Activated naive CD4-positive, alpha-beta T cell treated with anti-CD3 and anti-CD28 coated beads, Interleukin-2, amount 50 U/mL, for 72 hours (primary cell): ENCODE results near the gene SND1. TPM values are rescaled to one million over a fixed set of nuclear protein-coding genes. Genes with fewer than 3 reads are reported as not detected.

Experiments used
- ATAC-seq, 2 donors: fragments of 150-1000 bp; cut with Tn5 transposase; 2 replicates each; pipeline ENCODE4 v1.10.0; 2021; ENCODE audit warnings: mild to moderate bottlenecking in 2 of 2, moderate library complexity in 2 of 2
- DNase-seq, 2 donors: peaks; one replicate each; pipeline ENCODE4 v3.0.0; 2021 to 2022; ENCODE audit warnings: low spot score in 2 of 2
- H3K27ac Mint-ChIP-seq, 2 donors: one replicate each; pipeline ENCODE4 v1.8.0; 2022; ENCODE audit warnings: mild to moderate bottlenecking in 2 of 2, mixed read lengths in 2 of 2
- H3K36me3 Mint-ChIP-seq, 2 donors: one replicate each; pipeline ENCODE4 v1.8.0; 2022; ENCODE audit warnings: mixed read lengths in 2 of 2
- H3K9me3 Mint-ChIP-seq, 2 donors: one replicate each; pipeline ENCODE4 v1.8.0; 2022; ENCODE audit warnings: mixed read lengths in 2 of 2
- total RNA-seq, 2 donors: library from RNA; stranded (reverse); gene quantifications; one replicate each; pipeline ENCODE4 v1.2.3, GENCODE V29; 2022

SND1 gene
- total RNA-seq, 2 donors from 2014 or later, result 175 to 246 TPM

- peaks cover 26 to 49% of the 10 kb centered on the region in 2 donors for H3K36me3 Mint-ChIP-seq
- no peak for ATAC-seq
Measured at GRCh38 chr7:127838816-127839415, 186.9 kb downstream of the SND1 start.

GRCh38 chr7:127840226-127840951, 188.4 kb downstream of the SND1 start:
- no peak overlapping the region for H3K27ac Mint-ChIP-seq
- DNase-seq (no peak), ATAC-seq (no peak)
- H3K36me3 Mint-ChIP-seq, result peaks cover 19 to 50% of the 10 kb centered on the region in 2 donors
- peaks cover 8 to 19% of the 10 kb centered on the region in 2 donors for H3K9me3 Mint-ChIP-seq

More at GRCh38 chr7:127838816-127839415, 186.9 kb downstream of the SND1 start:
- H3K27ac Mint-ChIP-seq, result no peak overlapping the region
- peaks cover 12 to 25% of the 10 kb centered on the region in 2 donors for H3K9me3 Mint-ChIP-seq
- no peak for DNase-seq

- peaks cover 15 to 47% of the 10 kb centered on the region in 2 donors for H3K36me3 Mint-ChIP-seq
- no peak for DNase-seq
- H3K9me3 Mint-ChIP-seq, result no peaks in the 10 kb centered on the region
- ATAC-seq, result no peak
- H3K27ac Mint-ChIP-seq, result no peak overlapping the region
Measured at GRCh38 chr7:127844165-127844564, 192.2 kb downstream of the SND1 start.

- Mint-ChIP-seq H3K27ac (no peak overlapping the region), H3K36me3 (peaks cover 18 to 53% of the 10 kb centered on the region in 2 donors), H3K9me3 (no peaks in the 10 kb centered on the region)
- DNase-seq, result no peak
- ATAC-seq, result no peak
Measured at GRCh38 chr7:127844707-127845331, 192.8 kb downstream of the SND1 start.

GRCh38 chr7:127845522-127846214, 193.7 kb downstream of the SND1 start:
- no peak for DNase-seq
- Mint-ChIP-seq H3K27ac (peak overlapping the region in 1 of 2 donors; percentile 58), H3K36me3 (peaks cover 18 to 56% of the 10 kb centered on the region in 2 donors), H3K9me3 (no peaks in the 10 kb centered on the region)
- ATAC-seq, result no peak

GRCh38 chr7:127847641-127848040, 195.6 kb downstream of the SND1 start:
- ATAC-seq, result no peak
- Mint-ChIP-seq H3K9me3 (no peaks in the 10 kb centered on the region), H3K36me3 (peaks cover 18 to 60% of the 10 kb centered on the region in 2 donors), H3K27ac (no peak overlapping the region)
- no peak for DNase-seq

- H3K36me3 Mint-ChIP-seq, result peaks cover 17 to 54% of the 10 kb centered on the region in 2 donors
- H3K9me3 Mint-ChIP-seq, result no peaks in the 10 kb centered on the region
- no peak overlapping the region for H3K27ac Mint-ChIP-seq
- DNase-seq, result no peak
- ATAC-seq, result no peak
Measured at GRCh38 chr7:127848241-127848640, 196.2 kb downstream of the SND1 start.

GRCh38 chr7:127850195-127850594, 198.2 kb downstream of the SND1 start:
- no peaks in the 10 kb centered on the region for H3K9me3 Mint-ChIP-seq
- H3K27ac Mint-ChIP-seq, result peak overlapping the region in 1 of 2 donors; percentile 31
- peaks cover 14 to 44% of the 10 kb centered on the region in 2 donors for H3K36me3 Mint-ChIP-seq
- ATAC-seq (peak; percentile 94), DNase-seq (peak in 1 of 2 donors; percentile 33)

GRCh38 chr7:127854383-127854782, 202.4 kb downstream of the SND1 start:
- H3K27ac Mint-ChIP-seq, result no peak overlapping the region
- ATAC-seq (no peak), DNase-seq (no peak)
- H3K9me3 Mint-ChIP-seq, result no peaks in the 10 kb centered on the region
- H3K36me3 Mint-ChIP-seq, result peaks cover 6 to 38% of the 10 kb centered on the region in 2 donors

- Mint-ChIP-seq H3K9me3 (no peaks in the 10 kb centered on the region), H3K27ac (no peak overlapping the region), H3K36me3 (peaks cover 5 to 27% of the 10 kb centered on the region in 2 donors)
- ATAC-seq (no peak), DNase-seq (no peak)
Measured at GRCh38 chr7:127857464-127857841, 205.5 kb downstream of the SND1 start.

- no peaks in the 10 kb centered on the region for H3K9me3 Mint-ChIP-seq
- ATAC-seq (no peak), DNase-seq (no peak)
- H3K36me3 Mint-ChIP-seq, result peaks cover 5 to 27% of the 10 kb centered on the region in 2 donors
- peak overlapping the region in 1 of 2 donors; percentile 77 for H3K27ac Mint-ChIP-seq
Measured at GRCh38 chr7:127858091-127858914, 206.3 kb downstream of the SND1 start.

GRCh38 chr7:127858915-127859189, 206.9 kb downstream of the SND1 start:
- Mint-ChIP-seq H3K9me3 (no peaks in the 10 kb centered on the region), H3K27ac (peak overlapping the region in 1 of 2 donors; percentile 50), H3K36me3 (peaks cover 5 to 30% of the 10 kb centered on the region in 2 donors)
- no peak for DNase-seq
- no peak for ATAC-seq

- ATAC-seq (no peak), DNase-seq (no peak)
- Mint-ChIP-seq H3K27ac (no peak overlapping the region), H3K9me3 (no peaks in the 10 kb centered on the region), H3K36me3 (peaks cover 6 to 29% of the 10 kb centered on the region in 2 donors)
Measured at GRCh38 chr7:127859330-127859729, 207.3 kb downstream of the SND1 start.

- no peaks in the 10 kb centered on the region for H3K9me3 Mint-ChIP-seq
- DNase-seq (no peak), ATAC-seq (no peak)
- H3K27ac Mint-ChIP-seq, result no peak overlapping the region
- peaks cover 22 to 45% of the 10 kb centered on the region in 2 donors for H3K36me3 Mint-ChIP-seq
Measured at GRCh38 chr7:127862525-127862924, 210.5 kb downstream of the SND1 start.

- Mint-ChIP-seq H3K9me3 (no peaks in the 10 kb centered on the region), H3K36me3 (peaks cover 21 to 49% of the 10 kb centered on the region in 2 donors), H3K27ac (no peak overlapping the region)
- DNase-seq (no peak), ATAC-seq (no peak)
Measured at GRCh38 chr7:127863082-127863481, 211.1 kb downstream of the SND1 start.

- DNase-seq (no peak), ATAC-seq (no peak)
- no peak overlapping the region for H3K27ac Mint-ChIP-seq
- H3K9me3 Mint-ChIP-seq, result no peaks in the 10 kb centered on the region
- H3K36me3 Mint-ChIP-seq, result peaks cover 18 to 35% of the 10 kb centered on the region in 2 donors
Measured at GRCh38 chr7:127865466-127865865, 213.5 kb downstream of the SND1 start.
